Measurements from ENCODE around the gene DZANK1. TPM values are rescaled to one million over a fixed set of nuclear protein-coding genes. Genes with fewer than 3 reads are reported as not detected.
"Not testable (repeated sequence)": the region's sequence is repeated elsewhere in the genome, so short reads cannot be mapped to it uniquely, and the experiment has no call there.

Gene DZANK1
- total and polyA plus RNA-seq, 5 experiments from 2014 or later, result 0.74 to 3.4 (median 1.3) TPM

GRCh38 chr20:18398713-18399112 is 68.1 kb downstream of the DZANK1 start:
- POLR2A ChIA-PET, DNase-seq, H3K4me1 Mint-ChIP-seq, H3K27ac Mint-ChIP-seq, ATAC-seq, H3K4me3 Mint-ChIP-seq, H3K27me3 Mint-ChIP-seq, H3K9me3 Mint-ChIP-seq: not testable (repeated sequence)
- peaks cover 5 to 33% (median 23%) of the 10 kb centered on the region in 3 donors for H3K36me3 Mint-ChIP-seq

GRCh38 chr20:18397030-18397429 is 69.8 kb downstream of the DZANK1 start:
- ATAC-seq (no peak), DNase-seq (no peak)
- H3K4me1 Mint-ChIP-seq, result no peaks in the 10 kb centered on the region
- no peak overlapping the region for H3K27ac Mint-ChIP-seq
- H3K4me3 Mint-ChIP-seq, result no peak overlapping the region
- POLR2A ChIA-PET, result no interaction called here
- peaks cover 5 to 19% (median 16%) of the 10 kb centered on the region in 3 donors for H3K36me3 Mint-ChIP-seq
- no peaks in the 10 kb centered on the region for H3K9me3 Mint-ChIP-seq
- H3K27me3 Mint-ChIP-seq, result no peaks in the 10 kb centered on the region

- ATAC-seq (no peak), DNase-seq (no peak)
- H3K27ac Mint-ChIP-seq, result no peak overlapping the region
- POLR2A ChIA-PET, result no interaction called here
- no peaks in the 10 kb centered on the region for H3K9me3 Mint-ChIP-seq
- no peak overlapping the region for H3K4me3 Mint-ChIP-seq
- H3K4me1 Mint-ChIP-seq, result no peaks in the 10 kb centered on the region
- H3K27me3 Mint-ChIP-seq, result no peaks in the 10 kb centered on the region
- H3K36me3 Mint-ChIP-seq, result peaks cover 5 to 11% (median 8%) of the 10 kb centered on the region in 3 donors
These were observed 71.3 kb downstream of the DZANK1 start for GRCh38 chr20:18395544-18395943.

- ATAC-seq (no peak), DNase-seq (no peak)
- H3K27me3 Mint-ChIP-seq, result no peaks in the 10 kb centered on the region
- POLR2A ChIA-PET, result no interaction called here
- no peak overlapping the region for H3K4me3 Mint-ChIP-seq
- no peaks in the 10 kb centered on the region for H3K4me1 Mint-ChIP-seq
- no peaks in the 10 kb centered on the region for H3K9me3 Mint-ChIP-seq
- peaks cover 5 to 13% (median 6%) of the 10 kb centered on the region in 3 donors for H3K36me3 Mint-ChIP-seq
- no peak overlapping the region for H3K27ac Mint-ChIP-seq
These were observed 72.5 kb downstream of the DZANK1 start for GRCh38 chr20:18394363-18394762.

GRCh38 chr20:18391686-18392085 is 75.1 kb downstream of the DZANK1 start:
- peaks cover 0 to 7% (median 4%) of the 10 kb centered on the region in 3 donors for H3K36me3 Mint-ChIP-seq
- H3K4me1 Mint-ChIP-seq, result no peaks in the 10 kb centered on the region
- POLR2A ChIA-PET, result no interaction called here
- no peak for ATAC-seq
- H3K4me3 Mint-ChIP-seq, result no peak overlapping the region
- no peaks in the 10 kb centered on the region for H3K27me3 Mint-ChIP-seq
- no peak for DNase-seq
- no peak overlapping the region for H3K27ac Mint-ChIP-seq
- H3K9me3 Mint-ChIP-seq, result no peaks in the 10 kb centered on the region

GRCh38 chr20:18390201-18390600 is 76.6 kb downstream of the DZANK1 start:
- H3K27ac Mint-ChIP-seq, result no peak overlapping the region
- H3K4me1 Mint-ChIP-seq, result no peaks in the 10 kb centered on the region
- no peaks in the 10 kb centered on the region for H3K27me3 Mint-ChIP-seq
- no peak for DNase-seq
- H3K4me3 Mint-ChIP-seq, result no peak overlapping the region
- peaks cover 0 to 7% (median 4%) of the 10 kb centered on the region in 3 donors for H3K36me3 Mint-ChIP-seq
- POLR2A ChIA-PET, result no interaction called here
- no peak for ATAC-seq
- no peaks in the 10 kb centered on the region for H3K9me3 Mint-ChIP-seq

GRCh38 chr20:18388860-18389259 is 78.0 kb downstream of the DZANK1 start:
- no peak for ATAC-seq

GRCh38 chr20:18380908-18381529 is 85.8 kb downstream of the DZANK1 start:
- H3K27ac Mint-ChIP-seq, result no peak overlapping the region
- H3K27me3 Mint-ChIP-seq, result peaks cover 0 to 6% (median 3%) of the 10 kb centered on the region in 5 donors
- POLR2A ChIA-PET, result no interaction called here
- ATAC-seq (no peak), DNase-seq (no peak)
- H3K36me3 Mint-ChIP-seq, result peaks cover 0 to 5% (median 2%) of the 10 kb centered on the region in 3 donors
- no peaks in the 10 kb centered on the region for H3K9me3 Mint-ChIP-seq
- no peak overlapping the region for H3K4me3 Mint-ChIP-seq
- H3K4me1 Mint-ChIP-seq, result no peaks in the 10 kb centered on the region

More at GRCh38 chr20:18388860-18389259, 78.0 kb downstream of the DZANK1 start:
- Mint-ChIP-seq H3K9me3 (no peaks in the 10 kb centered on the region), H3K36me3 (peaks cover under 1 to 8% (median 4%) of the 10 kb centered on the region in 3 donors), H3K27ac (no peak overlapping the region), H3K4me3 (no peak overlapping the region), H3K4me1 (no peaks in the 10 kb centered on the region), H3K27me3 (no peaks in the 10 kb centered on the region)
- POLR2A ChIA-PET, result no interaction called here
- no peak for DNase-seq

- DNase-seq, result no peak
- no peaks in the 10 kb centered on the region for H3K36me3 Mint-ChIP-seq
- no peak for ATAC-seq
- POLR2A ChIA-PET, result no interaction called here
- H3K4me1 Mint-ChIP-seq, result no peaks in the 10 kb centered on the region
- H3K27ac Mint-ChIP-seq, result no peak overlapping the region
- peaks cover 0 to 3% (median 0%) of the 10 kb centered on the region in 9 donors for H3K9me3 Mint-ChIP-seq
- peaks cover 0 to 6% (median 3%) of the 10 kb centered on the region in 5 donors for H3K27me3 Mint-ChIP-seq
- H3K4me3 Mint-ChIP-seq, result no peak overlapping the region
These were observed 88.8 kb downstream of the DZANK1 start for GRCh38 chr20:18377896-18378481.

GRCh38 chr20:18375551-18375950 is 91.3 kb downstream of the DZANK1 start:
- peaks cover 0 to 14% (median 8%) of the 10 kb centered on the region in 5 donors for H3K27me3 Mint-ChIP-seq
- POLR2A ChIA-PET, H3K36me3 Mint-ChIP-seq, H3K4me1 Mint-ChIP-seq, DNase-seq, ATAC-seq, H3K4me3 Mint-ChIP-seq, H3K9me3 Mint-ChIP-seq, H3K27ac Mint-ChIP-seq: not testable (repeated sequence)

GRCh38 chr20:18372296-18372695 is 94.5 kb downstream of the DZANK1 start:
- no peak for ATAC-seq
- Mint-ChIP-seq H3K4me1 (no peaks in the 10 kb centered on the region), H3K9me3 (peaks cover 0 to 9% (median 2%) of the 10 kb centered on the region in 9 donors), H3K27me3 (peaks cover 0 to 24% (median 11%) of the 10 kb centered on the region in 5 donors), H3K27ac (no peak overlapping the region), H3K4me3 (no peak overlapping the region), H3K36me3 (no peaks in the 10 kb centered on the region)
- no peak for DNase-seq
- POLR2A ChIA-PET, result no interaction called here

- Mint-ChIP-seq H3K36me3 (no peaks in the 10 kb centered on the region), H3K9me3 (peaks cover 0 to 7% (median 0%) of the 10 kb centered on the region in 9 donors), H3K27ac (no peak overlapping the region), H3K4me3 (no peak overlapping the region), H3K27me3 (peaks cover 0 to 22% (median 0%) of the 10 kb centered on the region in 5 donors), H3K4me1 (peaks cover 0 to 2% (median 0%) of the 10 kb centered on the region in 4 donors)
- DNase-seq, result no peak
- POLR2A ChIA-PET, result no interaction called here
- ATAC-seq, result no peak
These were observed 102.1 kb downstream of the DZANK1 start for GRCh38 chr20:18364768-18365167.

- POLR2A ChIA-PET, result no interaction called here
- Mint-ChIP-seq H3K4me3 (no peak overlapping the region), H3K4me1 (peaks cover 0 to 2% (median 0%) of the 10 kb centered on the region in 4 donors), H3K27ac (no peak overlapping the region), H3K27me3 (peaks cover 0 to 14% (median 0%) of the 10 kb centered on the region in 5 donors), H3K36me3 (no peaks in the 10 kb centered on the region), H3K9me3 (no peaks in the 10 kb centered on the region)
- DNase-seq, result no peak
- ATAC-seq, result no peak
These were observed 103.1 kb downstream of the DZANK1 start for GRCh38 chr20:18363708-18364107.

- H3K36me3 Mint-ChIP-seq, result no peaks in the 10 kb centered on the region
These were observed 103.9 kb downstream of the DZANK1 start for GRCh38 chr20:18362916-18363315.

More at GRCh38 chr20:18362916-18363315, 103.9 kb downstream of the DZANK1 start:
- H3K4me3 Mint-ChIP-seq, result no peak overlapping the region
- H3K4me1 Mint-ChIP-seq, result peaks cover 0 to 2% (median 0%) of the 10 kb centered on the region in 4 donors
- ATAC-seq (no peak), DNase-seq (no peak)
- POLR2A ChIA-PET, result no interaction called here
- H3K27ac Mint-ChIP-seq, result no peak overlapping the region
- no peaks in the 10 kb centered on the region for H3K9me3 Mint-ChIP-seq
- H3K27me3 Mint-ChIP-seq, result peaks cover 0 to 14% (median 0%) of the 10 kb centered on the region in 5 donors

All from naive thymus-derived CD8-positive, alpha-beta T cell (primary cell).